ENCODE data around the gene LAMA5.

The LAMA5 gene

GRCh38 chr20:62339647-62340062, 27.5 kb downstream of the LAMA5 start:
- DNase-seq = no peak

- no peak for DNase-seq
These were observed 28.9 kb downstream of the LAMA5 start for GRCh38 chr20:62338294-62338620.

GRCh38 chr20:62337558-62338293, 29.4 kb downstream of the LAMA5 start:
- DNase-seq = no peak

- DNase-seq = no peak
These were observed 30.1 kb downstream of the LAMA5 start for GRCh38 chr20:62336775-62337557.

- no peak for DNase-seq
These were observed 30.8 kb downstream of the LAMA5 start for GRCh38 chr20:62336329-62336728.

GRCh38 chr20:62335532-62335931, 31.6 kb downstream of the LAMA5 start:
- DNase-seq = no peak

- DNase-seq = no peak
These were observed 32.2 kb downstream of the LAMA5 start for GRCh38 chr20:62334881-62335280.

- no peak for DNase-seq
These were observed 33.1 kb downstream of the LAMA5 start for GRCh38 chr20:62333820-62334595.

GRCh38 chr20:62332989-62333819, 33.9 kb downstream of the LAMA5 start:
- no peak for DNase-seq

- DNase-seq = no peak
These were observed 34.7 kb downstream of the LAMA5 start for GRCh38 chr20:62332421-62332820.

- DNase-seq = no peak
These were observed 35.8 kb downstream of the LAMA5 start for GRCh38 chr20:62331347-62331746.

GRCh38 chr20:62330576-62331317, 36.4 kb downstream of the LAMA5 start:
- no peak for DNase-seq

- no peak for DNase-seq
These were observed 37.4 kb downstream of the LAMA5 start for GRCh38 chr20:62329389-62330377.

GRCh38 chr20:62328684-62329388, 38.3 kb downstream of the LAMA5 start:
- DNase-seq = no peak

- peak; percentile 23 for DNase-seq
These were observed 39.2 kb downstream of the LAMA5 start for GRCh38 chr20:62327726-62328495.

GRCh38 chr20:62326959-62327725, 40.0 kb downstream of the LAMA5 start:
- no peak for DNase-seq

GRCh38 chr20:62326559-62326958, 40.6 kb downstream of the LAMA5 start:
- no peak for DNase-seq

GRCh38 chr20:62325172-62325905, 41.8 kb downstream of the LAMA5 start:
- no peak for DNase-seq

Data from NCI-H82 (cell line).